Erythroblast (primary cell): ENCODE measurements around the gene ASAP2.

Experiments
- DNase-seq, 2 experiments: peaks; one replicate each; lab custom pipeline; 2025; lab: John Stamatoyannopoulos, UW
- GATA1 ChIP-seq: IDR thresholded peaks from 2 replicates; pipeline ENCODE4 v1.6.1; 2011; ENCODE audit warnings: low read depth, mild to moderate bottlenecking, control low read depth, low read length, moderate library complexity
- POLR2A ChIP-seq: IDR thresholded peaks from 2 replicates; pipeline ENCODE4 v1.6.1; 2011; ENCODE audit warnings: mild to moderate bottlenecking, low read length

ASAP2 gene

GRCh38 chr2:9197916-9198315 lies 8.7 kb upstream of the ASAP2 start:
- DNase-seq, result no peak
- TF ChIP-seq POLR2A (no peak), GATA1 (no peak)

DNA sequence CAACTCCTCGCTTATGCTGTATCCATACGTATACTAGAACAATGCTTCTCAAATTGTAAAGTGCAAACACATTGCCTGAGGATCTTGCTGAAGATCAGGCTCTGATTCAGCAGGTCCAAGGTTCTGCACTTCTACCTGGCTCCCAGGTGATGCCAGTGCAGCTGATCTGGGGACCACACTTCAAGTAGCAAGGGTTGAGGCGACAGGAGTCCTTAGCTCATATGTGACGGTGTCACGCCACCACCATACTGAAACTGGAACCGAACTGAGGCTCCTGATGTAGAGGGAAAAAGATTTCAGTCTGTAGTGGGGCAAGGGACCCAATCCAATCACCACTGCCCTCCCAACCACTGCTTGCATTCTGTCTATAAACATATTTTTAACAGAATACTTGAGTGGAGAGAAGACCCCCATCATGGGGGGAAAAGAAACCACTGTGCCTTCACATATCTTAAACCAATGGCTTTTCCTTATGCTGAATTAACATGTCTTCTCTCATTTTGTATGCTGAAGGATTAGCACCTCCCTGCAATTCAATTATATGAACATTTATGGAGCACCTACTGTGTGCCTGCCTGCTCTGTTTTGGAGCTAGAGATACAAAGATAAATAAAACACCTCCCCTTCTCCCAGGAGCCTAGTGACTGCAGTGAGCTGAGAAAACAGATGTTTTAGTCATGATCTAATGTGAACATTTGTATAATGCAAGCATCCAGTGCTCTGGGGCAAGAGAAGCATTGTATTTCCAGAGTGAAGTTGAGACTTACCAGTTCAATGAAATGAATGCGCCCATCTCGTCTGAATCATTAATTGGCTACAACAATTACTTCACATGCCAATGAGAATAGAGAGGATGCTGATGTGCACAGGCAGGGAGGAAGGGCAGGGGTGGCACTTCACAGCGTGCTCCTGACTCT lies 6.6 kb upstream of the ASAP2 start:
- no peak for DNase-seq
- TF ChIP-seq GATA1, result no peak
- TF ChIP-seq POLR2A, result no peak

GRCh38 chr2:9200633-9201015 lies 6.0 kb upstream of the ASAP2 start:
- TF ChIP-seq POLR2A (no peak), GATA1 (no peak)
- DNase-seq, result no peak

DNA sequence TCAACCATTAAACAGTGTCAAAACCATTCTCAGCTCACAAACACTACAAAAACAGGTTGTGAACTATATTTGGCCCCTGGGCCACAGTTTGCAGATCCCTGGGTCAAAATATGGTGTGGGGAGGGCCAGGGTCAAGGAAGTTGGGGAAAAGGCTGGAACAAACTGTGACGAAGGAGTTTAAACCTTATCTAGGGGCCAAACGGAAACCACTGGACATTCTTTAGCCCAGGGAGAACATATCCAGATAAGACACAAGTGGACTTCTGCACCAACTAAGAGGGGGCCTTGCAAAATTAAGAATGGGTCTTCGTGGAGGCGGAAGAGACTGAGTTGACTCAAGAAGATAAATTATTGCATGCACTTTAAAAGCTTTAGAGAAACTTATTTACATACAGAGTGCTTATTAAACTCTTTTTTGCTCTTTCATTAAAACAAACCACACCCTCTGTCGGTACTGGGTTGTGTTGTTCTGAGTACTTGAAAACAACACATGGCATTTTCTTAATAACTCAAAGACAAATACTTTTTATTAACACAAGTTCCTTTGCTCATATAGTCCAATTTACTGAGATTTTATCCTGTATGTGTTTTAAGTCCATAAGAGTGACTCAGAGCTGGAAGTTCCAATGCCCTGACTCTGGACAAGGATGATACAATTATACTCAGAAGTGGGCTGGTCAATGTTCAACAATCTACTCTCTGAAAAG lies 5.3 kb upstream of the ASAP2 start:
- no peak for DNase-seq
- TF ChIP-seq POLR2A (no peak), GATA1 (no peak)

DNA sequence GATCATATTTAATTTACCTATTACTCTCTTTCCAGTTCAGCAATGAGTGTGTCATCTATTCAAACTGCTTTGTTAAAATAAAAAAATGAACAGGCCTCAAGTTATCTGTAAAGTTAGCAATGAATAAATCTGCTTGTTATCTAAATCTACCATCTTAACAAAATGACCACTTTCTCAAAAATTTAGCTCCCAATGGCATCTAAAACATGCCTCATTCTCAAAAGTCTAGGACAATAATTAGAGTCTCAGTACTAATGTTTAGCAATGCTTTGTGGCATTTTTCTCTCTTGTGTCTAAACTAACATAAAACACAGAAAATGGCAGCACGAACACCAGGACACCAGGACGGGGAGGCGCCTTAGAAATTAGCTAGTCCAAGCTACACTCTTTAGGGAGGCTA lies 3.6 kb upstream of the ASAP2 start:
- TF ChIP-seq GATA1 (no peak), POLR2A (no peak)
- no peak for DNase-seq

- no peak for DNase-seq
- no peak for TF ChIP-seq GATA1
- TF ChIP-seq POLR2A, result no peak
Observed at GRCh38 chr2:9203876-9204275, 2.7 kb upstream of the ASAP2 start.

- DNase-seq, result no peak
- TF ChIP-seq POLR2A (no peak), GATA1 (no peak)
Observed at GRCh38 chr2:9204939-9205338, 1.7 kb upstream of the ASAP2 start.

DNA sequence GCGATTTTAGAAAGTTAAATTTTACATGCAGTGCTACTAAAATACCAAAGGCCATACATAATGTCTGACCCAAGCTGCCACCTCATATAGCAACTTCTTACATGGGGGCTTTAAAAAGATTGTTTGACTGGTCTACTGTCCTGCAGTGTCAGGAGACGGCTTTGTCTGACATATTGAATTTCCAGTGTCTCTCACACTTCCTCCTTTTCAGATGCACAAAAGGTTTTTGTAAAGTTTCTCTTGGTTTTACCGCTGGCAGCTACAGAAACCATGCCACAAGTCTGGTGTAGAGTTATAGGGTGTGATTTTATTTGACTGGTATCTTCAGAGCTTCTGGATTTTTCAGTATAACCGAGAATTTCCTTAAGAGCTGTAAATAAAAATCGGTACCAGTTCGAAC lies 1.1 kb upstream of the ASAP2 start:
- no peak for TF ChIP-seq GATA1
- no peak for TF ChIP-seq POLR2A
- DNase-seq, result no peak

DNA sequence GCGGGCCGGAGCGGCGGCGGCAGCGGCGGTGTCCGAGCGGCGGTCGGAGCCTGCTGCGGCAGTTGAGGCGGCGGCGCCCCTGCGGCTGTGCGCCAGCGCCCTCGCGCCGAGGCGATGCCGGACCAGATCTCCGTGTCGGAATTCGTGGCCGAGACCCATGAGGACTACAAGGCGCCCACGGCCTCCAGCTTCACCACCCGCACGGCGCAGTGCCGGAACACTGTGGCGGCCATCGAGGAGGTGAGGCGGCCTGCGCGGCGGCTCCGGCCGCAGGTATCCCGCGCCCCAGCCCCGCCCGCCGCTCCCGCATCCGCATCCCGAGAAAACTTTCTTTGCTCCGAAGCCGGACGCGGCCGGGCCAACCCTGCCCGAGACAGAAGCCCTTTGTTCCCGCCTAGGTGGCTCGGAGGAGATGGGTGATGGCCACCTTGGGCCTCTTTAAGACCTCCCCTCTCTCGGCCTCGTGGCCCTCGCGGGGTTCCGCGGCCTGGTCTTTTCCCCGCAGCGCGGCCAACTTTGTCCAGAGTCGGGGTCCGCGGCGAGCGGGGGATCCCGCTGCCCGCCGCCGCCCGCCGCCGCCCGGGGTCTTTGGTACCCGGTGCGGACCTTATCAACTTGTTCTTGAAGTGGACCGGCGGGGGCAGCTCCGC lies 504 bp downstream of the ASAP2 start:
- DNase-seq, result peak; percentile 51 to 52
- TF ChIP-seq GATA1 (no peak), POLR2A (no peak)

GRCh38 chr2:9207641-9208311 lies 1.2 kb downstream of the ASAP2 start:
- no peak for TF ChIP-seq GATA1
- DNase-seq, result no peak

GRCh38 chr2:9208875-9209274 lies 2.3 kb downstream of the ASAP2 start:
- TF ChIP-seq POLR2A, result no peak
- TF ChIP-seq GATA1, result no peak
- DNase-seq, result no peak

- no peak for TF ChIP-seq POLR2A
- no peak for TF ChIP-seq GATA1
- DNase-seq, result no peak
Observed at GRCh38 chr2:9210030-9210429, 3.4 kb downstream of the ASAP2 start.

DNA sequence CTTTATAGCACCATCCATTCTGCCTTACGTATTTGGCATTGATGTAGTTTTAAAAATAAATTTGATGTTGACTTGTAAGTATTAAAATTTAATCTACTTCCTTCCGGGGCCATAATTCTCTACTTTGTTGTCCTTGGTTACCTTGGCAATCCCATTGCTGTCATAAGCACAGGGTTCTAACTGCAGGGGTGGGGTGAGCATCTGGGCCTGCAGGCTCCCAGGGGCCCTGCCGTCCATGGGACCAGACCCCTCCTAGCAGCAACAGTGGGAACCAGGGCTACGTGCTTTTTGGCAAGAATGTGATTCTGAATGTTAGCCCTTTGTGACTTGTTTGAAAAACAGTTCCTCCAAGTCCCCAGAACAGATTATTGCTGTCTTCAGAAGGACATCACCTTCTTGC lies 4.9 kb downstream of the ASAP2 start:
- DNase-seq, result no peak
- TF ChIP-seq GATA1 (no peak), POLR2A (no peak)
